Endometrial microvascular endothelial cells (primary cell): ENCODE data around the gene C17orf113. TPM values are rescaled to one million over a fixed set of nuclear protein-coding genes. Genes with fewer than 3 reads are reported as not detected.

Source experiments
- in situ Hi-C: cut with HindIII; loops from 2 replicates; pipeline ENCODE4 v1.10.0; 2017; ENCODE audit warnings: low sequenced_read_pairs, low pct_unique_long_range_greater_than_20kb; ENCODE audit errors: inconsistent ontology term
- total RNA-seq: library from RNA; depleted of rRNA; stranded (reverse); fragments of >200 nt; gene quantifications from one replicate; pipeline ENCODE4 v1.2.3, GENCODE V29; 2015; ENCODE audit errors: inconsistent ontology term

C17orf113 gene
- total RNA-seq, 1 donor from 2014 or later = 0.56 TPM

- in situ Hi-C loops = no loop called here
Observed at GRCh38 chr17:42076797-42077559, 26.6 kb upstream of the C17orf113 start.

- in situ Hi-C loops = no loop called here
Observed at GRCh38 chr17:42075789-42076188, 25.4 kb upstream of the C17orf113 start.

GRCh38 chr17:42072323-42073187 lies 22.2 kb upstream of the C17orf113 start:
- in situ Hi-C loops = no loop called here

DNA sequence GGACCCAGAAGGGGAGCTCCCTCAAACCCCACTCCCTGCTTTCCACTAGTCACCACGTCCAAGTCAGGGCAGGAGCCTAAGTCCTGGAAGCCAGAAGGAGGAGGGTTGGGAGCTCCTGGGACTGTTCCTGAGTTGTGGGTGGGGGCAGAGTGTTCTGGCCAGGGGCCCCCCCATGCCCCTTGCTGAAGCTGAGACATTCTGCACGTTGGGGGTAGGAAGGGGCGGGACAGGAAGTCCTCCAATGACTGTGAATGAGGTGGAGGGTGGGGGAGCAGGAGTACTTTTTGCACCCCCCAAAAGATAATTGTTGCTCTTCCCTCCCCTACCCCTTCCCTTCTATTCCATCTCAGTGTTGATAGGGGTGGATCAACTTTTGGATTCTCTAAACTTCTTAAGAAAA lies 21.4 kb upstream of the C17orf113 start:
- in situ Hi-C loops = no loop called here

DNA sequence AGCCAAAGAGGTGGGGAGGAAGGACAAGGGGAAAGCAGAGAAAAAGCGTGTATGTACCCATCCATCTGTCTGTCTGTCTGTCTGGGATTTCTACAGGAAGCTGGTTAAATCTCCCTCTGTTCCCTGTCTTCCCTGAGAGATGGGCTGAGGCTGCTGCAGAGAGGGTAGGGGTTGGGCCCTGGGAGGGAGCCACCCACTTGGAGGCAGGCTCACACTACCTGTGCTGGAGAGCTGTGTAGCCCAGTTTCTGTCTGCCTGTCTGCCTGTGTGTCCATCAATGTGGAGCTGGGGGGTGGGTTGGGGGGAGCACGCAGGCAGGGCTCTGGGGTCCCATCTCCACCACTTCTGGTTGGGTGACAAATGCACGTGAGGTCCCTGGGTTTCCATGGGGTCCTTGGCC lies 18.6 kb upstream of the C17orf113 start:
- in situ Hi-C loops = no loop called here

DNA sequence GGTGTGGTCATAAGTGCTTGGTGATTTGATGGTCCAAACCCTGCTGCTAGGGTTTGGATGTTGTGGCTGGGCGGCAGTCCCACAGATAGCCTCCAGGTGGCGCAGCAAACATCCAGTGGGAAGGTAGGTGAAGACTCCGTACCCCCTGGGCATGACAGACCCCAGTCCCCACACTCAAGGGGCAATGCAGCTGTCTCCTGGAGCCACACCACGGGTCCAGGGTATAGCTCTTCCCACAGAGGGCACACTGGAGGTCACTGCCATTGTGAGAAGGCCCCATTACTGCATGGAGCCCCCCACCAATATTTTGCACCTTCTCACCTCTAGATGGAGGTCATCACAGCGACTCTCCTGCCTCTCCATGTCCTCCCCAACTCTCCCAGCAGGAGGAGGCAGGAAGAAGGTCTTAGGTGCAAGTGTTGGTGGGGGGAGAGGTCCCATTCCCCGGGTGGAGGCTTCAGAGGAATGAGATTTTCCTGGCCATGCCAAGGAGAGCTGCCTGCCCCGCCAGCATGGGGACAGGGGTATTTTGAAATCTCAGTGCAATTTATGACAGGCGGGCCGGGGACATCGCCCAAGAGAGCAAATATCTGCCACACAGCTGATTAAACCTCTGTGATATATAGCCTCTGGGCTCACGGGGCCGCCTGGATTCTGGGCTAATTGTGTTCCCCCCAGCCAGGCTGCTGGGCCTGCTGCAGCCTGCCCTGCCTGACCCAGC lies 17.1 kb upstream of the C17orf113 start:
- in situ Hi-C loops = no loop called here

DNA sequence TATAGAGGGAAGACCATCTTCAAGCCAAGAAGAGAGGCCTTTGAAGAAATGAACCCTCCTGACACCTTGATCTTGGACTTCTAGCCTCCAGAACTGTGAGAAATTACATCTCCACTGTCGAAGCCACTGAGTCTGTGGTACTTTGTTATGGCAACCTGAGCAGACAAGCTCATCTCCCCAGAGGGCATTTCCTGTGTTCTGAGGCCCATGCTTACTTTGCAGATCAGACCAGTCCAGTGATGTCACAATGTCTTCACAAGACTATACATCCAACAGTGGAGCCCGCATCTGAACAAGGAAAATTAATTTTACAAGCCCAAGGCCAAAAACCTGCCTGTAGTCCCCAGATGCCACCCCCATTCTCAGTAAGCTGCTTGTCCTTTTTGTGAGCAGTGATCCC lies 14.8 kb upstream of the C17orf113 start:
- in situ Hi-C loops = no loop called here

GRCh38 chr17:42062681-42063080 lies 12.3 kb upstream of the C17orf113 start:
- in situ Hi-C loops = no loop called here

GRCh38 chr17:42061646-42062487 lies 11.5 kb upstream of the C17orf113 start:
- in situ Hi-C loops = no loop called here

DNA sequence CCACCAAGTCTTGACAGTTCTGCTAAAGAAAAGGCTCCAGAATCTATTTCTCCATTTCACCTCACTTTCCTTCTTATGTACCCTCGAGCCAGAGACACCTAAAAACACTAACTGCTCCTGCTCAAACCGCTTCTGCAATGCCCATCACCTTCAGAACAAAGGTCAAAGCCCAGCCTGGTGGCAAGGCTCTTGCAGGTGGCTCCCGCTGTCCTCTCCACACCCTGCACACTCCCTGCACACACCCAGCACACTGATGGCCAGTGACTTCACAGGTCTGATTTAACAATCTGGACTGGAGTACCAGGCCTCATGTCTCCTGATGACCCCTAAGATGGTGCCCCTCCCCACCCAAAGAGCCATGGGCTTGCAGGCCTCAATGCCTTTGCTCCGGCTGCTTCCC lies 9.8 kb upstream of the C17orf113 start:
- in situ Hi-C loops = no loop called here

DNA sequence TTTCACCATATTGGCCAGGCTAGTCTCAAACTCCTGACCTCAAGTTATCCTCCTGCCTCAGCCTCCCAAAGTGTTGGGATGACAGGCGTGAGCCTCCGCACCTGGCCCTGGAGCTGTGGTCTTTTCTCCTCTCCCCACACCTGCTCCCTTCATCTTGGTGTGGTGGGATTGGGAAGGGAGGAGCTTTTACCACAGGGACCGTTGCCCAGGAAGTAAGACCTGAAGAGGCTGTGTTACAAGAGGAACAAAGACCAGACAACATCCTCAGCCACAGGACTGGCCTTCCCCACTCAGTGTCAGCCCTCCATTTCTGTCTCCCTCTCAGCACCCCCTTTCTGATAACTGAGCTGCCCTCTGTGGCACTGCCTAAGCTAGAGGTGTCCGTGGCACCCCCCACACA lies 9.4 kb upstream of the C17orf113 start:
- in situ Hi-C loops = no loop called here

DNA sequence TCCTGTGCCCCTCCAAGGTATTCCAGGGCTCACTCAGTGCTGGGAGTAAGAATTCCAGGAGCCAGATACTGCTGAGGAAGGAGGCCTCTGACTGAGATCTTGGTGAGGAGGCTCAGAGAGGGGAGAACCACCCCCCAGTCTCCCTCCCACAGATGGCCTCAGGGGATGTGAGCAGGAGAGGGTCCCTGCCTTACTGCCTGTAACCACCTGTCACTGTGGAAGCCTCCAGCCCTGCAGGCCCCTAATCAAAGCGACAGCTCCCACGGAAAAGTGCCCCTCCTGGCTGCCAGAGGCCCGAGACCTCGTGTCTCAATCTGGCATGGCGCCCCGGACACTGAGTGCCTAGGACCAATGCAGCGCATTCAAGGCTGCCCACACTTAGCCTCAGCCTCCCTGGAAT lies 7.7 kb upstream of the C17orf113 start:
- in situ Hi-C loops = no loop called here

- in situ Hi-C loops = no loop called here
Observed at GRCh38 chr17:42056635-42057034, 6.2 kb upstream of the C17orf113 start.

DNA sequence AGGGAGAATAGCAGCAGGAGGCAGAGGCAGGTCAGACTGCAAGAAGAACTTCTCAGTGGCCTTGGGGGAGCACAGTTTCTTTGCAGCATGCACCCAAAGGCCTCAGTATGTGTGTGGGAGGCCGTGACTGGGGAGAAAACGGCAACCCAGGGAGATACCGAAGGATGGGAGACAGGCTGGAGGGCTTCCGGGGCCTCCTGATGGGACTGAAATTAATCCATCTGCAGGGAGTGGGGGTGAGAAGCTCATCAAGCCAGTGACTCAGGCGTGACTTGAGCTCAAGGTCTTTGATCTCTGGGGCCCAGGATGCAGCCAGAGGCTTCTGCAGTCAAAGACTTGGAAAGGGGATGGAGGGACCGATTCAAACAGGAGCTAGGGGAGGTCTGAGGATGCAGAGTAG lies 5.1 kb upstream of the C17orf113 start:
- in situ Hi-C loops = no loop called here

- in situ Hi-C loops = no loop called here
Observed at GRCh38 chr17:42055027-42055426, 4.6 kb upstream of the C17orf113 start.

DNA sequence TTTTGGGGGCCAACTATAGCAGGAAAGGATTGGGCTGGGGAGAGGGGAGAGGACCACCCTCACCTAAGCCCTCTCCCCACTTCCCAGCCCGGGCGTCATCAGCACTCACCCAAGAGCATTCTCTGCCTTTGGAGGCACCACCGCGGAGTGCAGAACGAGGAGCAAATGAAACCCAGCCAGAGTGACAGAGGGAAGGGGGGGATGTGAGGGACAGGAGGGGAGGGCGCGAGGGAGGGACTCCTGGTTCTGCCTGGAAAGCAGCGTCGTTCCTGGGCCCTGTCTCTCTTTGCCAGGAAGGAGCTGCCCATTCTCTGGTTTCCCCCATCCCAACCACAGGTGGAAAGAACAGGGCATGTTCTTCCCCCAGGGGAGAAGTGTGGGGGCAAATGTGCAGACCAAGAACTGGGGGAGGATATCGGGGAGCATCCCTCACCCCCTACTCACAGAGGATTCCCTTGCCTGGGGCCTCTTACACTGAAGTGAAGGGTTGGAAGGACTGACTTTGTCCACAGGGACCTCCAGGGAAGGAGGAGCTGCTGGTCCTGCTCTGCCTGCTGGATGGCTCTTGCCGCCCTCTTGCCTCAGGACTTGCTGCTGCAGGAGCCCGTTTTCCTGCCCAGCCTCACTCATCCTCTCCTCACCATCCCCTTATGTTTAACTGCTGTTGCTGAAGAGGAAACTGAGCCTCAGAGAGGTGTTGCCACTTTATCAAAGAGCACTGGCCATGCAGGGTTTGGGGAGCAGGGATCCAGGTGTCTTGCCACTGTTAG lies 3.5 kb upstream of the C17orf113 start:
- in situ Hi-C loops = no loop called here

DNA sequence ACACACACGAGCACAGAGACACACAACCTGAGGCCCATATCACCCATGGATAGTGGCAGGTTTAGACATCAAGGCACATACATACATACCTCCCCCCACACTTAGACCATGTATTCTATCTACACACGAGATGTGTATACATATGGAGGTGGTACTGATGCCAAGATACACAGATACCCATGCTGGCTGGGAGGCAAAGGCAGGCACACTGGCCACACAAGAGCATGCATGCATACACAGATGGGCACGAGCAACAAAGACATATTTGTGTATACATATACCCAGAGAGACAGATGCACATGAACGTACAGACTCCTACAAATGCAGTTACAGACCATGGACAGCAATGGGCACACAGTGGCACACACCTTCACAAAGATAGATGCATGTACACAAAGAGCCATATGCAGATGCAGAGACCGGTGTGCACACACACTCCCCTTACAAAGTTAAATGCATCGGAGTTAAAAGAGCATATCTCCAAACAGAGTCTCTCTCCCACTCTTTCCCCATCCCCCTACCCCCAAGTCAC lies 2.0 kb upstream of the C17orf113 start:
- in situ Hi-C loops = no loop called here

DNA sequence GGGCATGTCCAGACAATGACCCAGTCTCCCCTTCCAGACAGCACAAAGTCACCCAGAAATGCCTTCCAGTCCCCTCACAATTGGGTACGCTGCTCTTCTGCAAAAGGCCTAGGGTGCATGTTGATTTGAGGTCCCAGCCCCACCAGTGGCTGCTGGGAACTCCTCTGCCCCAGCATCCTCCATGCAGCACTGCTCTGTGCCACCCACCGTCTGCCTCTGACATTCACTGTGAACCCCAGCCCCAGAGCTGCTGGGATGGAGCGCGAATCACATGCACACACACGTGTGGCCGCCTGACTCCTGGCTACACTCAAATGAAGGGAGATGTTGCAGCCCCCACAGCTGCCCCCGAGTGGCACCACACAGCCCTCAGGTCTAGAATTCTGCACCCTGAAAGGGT lies 1.2 kb upstream of the C17orf113 start:
- in situ Hi-C loops = no loop called here
